Stomach (tissue), 9 donors: ENCODE measurements around the gene NALCN. TPM values are rescaled to one million over a fixed set of nuclear protein-coding genes. Genes with fewer than 3 reads are reported as not detected.

Experiments
- DNase-seq, 2 donors: peaks; one replicate each; pipeline versions ENCODE4 v3.0.0 to v3.0.0-alpha.2; 2013 to 2019
- H3K27ac ChIP-seq, 5 donors: fragments of 200-600 bp in 4 of 5; sonication (generic) in 4 of 5; one replicate each; pipeline ENCODE4 v1.5.1; 2013 to 2019; ENCODE audit warnings: mild to moderate bottlenecking in 1 of 5, moderate library complexity in 1 of 5
- H3K27me3 ChIP-seq, 3 donors: fragments of 200-600 bp; sonication (generic); one replicate each; pipeline ENCODE4 v1.5.1; 2017 to 2019; ENCODE audit warnings: mixed run types in 1 of 3
- H3K36me3 ChIP-seq, 4 donors: fragments of 200-600 bp; sonication (generic); 1 replicate in 3 of 4; 2 replicates in 1 of 4; pipeline ENCODE4 v1.5.1; 2016 to 2019
- H3K4me1 ChIP-seq, 4 donors: fragments of 200-600 bp; sonication (generic); one replicate each; pipeline ENCODE4 v1.5.1; 2016 to 2019
- H3K4me3 ChIP-seq, 4 donors: fragments of 200-600 bp; sonication (generic) in 3 of 4; one replicate each; pipeline ENCODE4 v1.5.1; 2016 to 2019; ENCODE audit warnings: mild to moderate bottlenecking in 1 of 4
- H3K9me3 ChIP-seq, 4 donors: fragments of 200-600 bp; sonication (generic); one replicate each; pipeline ENCODE4 v1.5.1; 2016 to 2019
- CTCF ChIP-seq, 7 experiments: fragments of 450-650 bp in 4 of 7; fragments of 200-600 bp in 3 of 7; sonication (generic) in 3 of 7; IDR thresholded peaks; one replicate each; pipeline ENCODE4 v1.5.1; 2016 to 2019; ENCODE audit warnings: antibody characterized with exemption in 7 of 7, control low read depth in 2 of 7, mild to moderate bottlenecking in 1 of 7
- EP300 ChIP-seq: sonication (generic); formaldehyde crosslinking; IDR thresholded peaks from one replicate; pipeline ENCODE4 v1.6.1; 2017; ENCODE audit warnings: antibody characterized with exemption
- POLR2A ChIP-seq, 4 donors: fragments of 450-650 bp; IDR thresholded peaks; one replicate each; pipeline ENCODE4 v1.6.1; 2016; ENCODE audit warnings: antibody characterized with exemption in 4 of 4, control low read depth in 2 of 4, mild to moderate bottlenecking in 1 of 4, moderate library complexity in 1 of 4
- POLR2AphosphoS5 ChIP-seq, 3 donors: sonication (generic); formaldehyde crosslinking; IDR thresholded peaks; one replicate each; pipeline ENCODE4 v1.6.1; 2016; ENCODE audit warnings: antibody characterized with exemption in 3 of 3
- WGBS, 5 donors: extraction: QIAGEN DNeasy Blood & Tissue Kit in 3 of 5; methylation state at CpG; one replicate each; pipeline versions ENCODE4 v1.1.5 to v1.1.7; 2013 to 2018; 5-methylcytosine and 5-hydroxymethylcytosine counted together
- intact Hi-C: fragments of 100-400 bp; cut with DNase I; formaldehyde crosslinking; loops from one replicate; pipeline ENCODE4 v1.15.1; 2023; ENCODE audit warnings: low total_unique reads
- polyA plus RNA-seq, 3 donors: library from polyadenylated mRNA; stranded (reverse); fragments of 200-250 nt; gene quantifications; one replicate each; pipeline ENCODE4 v1.2.3, GENCODE V29; 2013
- total RNA-seq, 5 donors: library from RNA; depleted of rRNA; stranded (reverse); fragments of >200 nt; gene quantifications; one replicate each; pipeline versions ENCODE4 v1.1.0 to v1.2.3, GENCODE V29; 2014 to 2016
- donor health status: healthy with polysubstance abuse.
- donor health status: Bipolar disorder and iron deficiency.
- donor health status: healthy.

NALCN gene
- total and polyA plus RNA-seq, 8 donors = 0.15 to 2.9 (median 1.2) TPM; not detected in 2

- intact Hi-C loops = no loop called here
- no peaks in the 10 kb centered on the region for H3K36me3 ChIP-seq
- 35 to 88% (median 67%) methylated on average over 1 of the region's 1 CpG for WGBS, 5 donors
- no peak for DNase-seq
- no peaks in the 10 kb centered on the region for H3K4me1 ChIP-seq
- no peak for TF ChIP-seq CTCF (IDR thresholded peaks at IDR 0.05)
- TF ChIP-seq POLR2AphosphoS5 (IDR thresholded peaks at IDR 0.05) = no peak
- TF ChIP-seq POLR2A (IDR thresholded peaks at IDR 0.05) = no peak
- no peak for TF ChIP-seq EP300
- H3K4me3 ChIP-seq = no peak overlapping the region
- no peak overlapping the region for H3K27ac ChIP-seq
- peaks cover 0 to 10% (median 0%) of the 10 kb centered on the region in 3 donors for H3K27me3 ChIP-seq
- no peaks in the 10 kb centered on the region for H3K9me3 ChIP-seq
Measured at GRCh38 chr13:101019126-101019525, 397.2 kb downstream of the NALCN start.

- no peak overlapping the region for H3K4me3 ChIP-seq
- TF ChIP-seq POLR2AphosphoS5 (IDR thresholded peaks at IDR 0.05) = no peak
- TF ChIP-seq POLR2A (IDR thresholded peaks at IDR 0.05) = no peak
- no peak for TF ChIP-seq CTCF (IDR thresholded peaks at IDR 0.05)
- no peak for TF ChIP-seq EP300
- no peaks in the 10 kb centered on the region for H3K9me3 ChIP-seq
- intact Hi-C loops = no loop called here
- DNase-seq = no peak
- no peaks in the 10 kb centered on the region for H3K36me3 ChIP-seq
- H3K4me1 ChIP-seq = no peaks in the 10 kb centered on the region
- no peak overlapping the region for H3K27ac ChIP-seq
- 58 to 76% (median 65%) methylated on average over 7 of the region's 7 CpGs for WGBS, 5 donors
- H3K27me3 ChIP-seq = peaks cover 0 to 10% (median 0%) of the 10 kb centered on the region in 3 donors
Measured at GRCh38 chr13:101018720-101019119, 397.6 kb downstream of the NALCN start.

GRCh38 chr13:101017123-101017872 lies 399.0 kb downstream of the NALCN start:
- WGBS, 5 donors = 47 to 60% (median 56%) methylated on average over 8 of the region's 8 CpGs
- Histone ChIP-seq H3K27me3 (peaks cover 0 to 10% (median 0%) of the 10 kb centered on the region in 3 donors), H3K36me3 (no peaks in the 10 kb centered on the region), H3K27ac (no peak overlapping the region), H3K4me1 (no peaks in the 10 kb centered on the region), H3K4me3 (no peak overlapping the region), H3K9me3 (no peaks in the 10 kb centered on the region)
- intact Hi-C loops = no loop called here
- no peak for TF ChIP-seq CTCF (IDR thresholded peaks at IDR 0.05)
- TF ChIP-seq EP300 = no peak
- TF ChIP-seq POLR2A (IDR thresholded peaks at IDR 0.05) = no peak
- TF ChIP-seq POLR2AphosphoS5 (IDR thresholded peaks at IDR 0.05) = no peak
- no peak for DNase-seq

- WGBS, 5 donors = 86 to 94% (median 91%) methylated on average over 7 of the region's 7 CpGs
- no peak overlapping the region for H3K27ac ChIP-seq
Measured at GRCh38 chr13:101016475-101016874, 399.8 kb downstream of the NALCN start.

More at GRCh38 chr13:101016475-101016874, 399.8 kb downstream of the NALCN start:
- DNase-seq = no peak
- H3K4me3 ChIP-seq = no peak overlapping the region
- TF ChIP-seq CTCF (IDR thresholded peaks at IDR 0.05) = no peak
- no peak for TF ChIP-seq EP300
- no peak for TF ChIP-seq POLR2AphosphoS5 (IDR thresholded peaks at IDR 0.05)
- no peak for TF ChIP-seq POLR2A (IDR thresholded peaks at IDR 0.05)
- peaks cover 0 to 10% (median 0%) of the 10 kb centered on the region in 3 donors for H3K27me3 ChIP-seq
- no peaks in the 10 kb centered on the region for H3K9me3 ChIP-seq
- H3K36me3 ChIP-seq = no peaks in the 10 kb centered on the region
- intact Hi-C loops = no loop called here
- H3K4me1 ChIP-seq = no peaks in the 10 kb centered on the region
